ENCODE results near the gene CPSF4.
"Not testable (repeated sequence)": the region's sequence is repeated elsewhere in the genome, so short reads cannot be mapped to it uniquely, and the experiment has no call there.

CPSF4 gene

DNA sequence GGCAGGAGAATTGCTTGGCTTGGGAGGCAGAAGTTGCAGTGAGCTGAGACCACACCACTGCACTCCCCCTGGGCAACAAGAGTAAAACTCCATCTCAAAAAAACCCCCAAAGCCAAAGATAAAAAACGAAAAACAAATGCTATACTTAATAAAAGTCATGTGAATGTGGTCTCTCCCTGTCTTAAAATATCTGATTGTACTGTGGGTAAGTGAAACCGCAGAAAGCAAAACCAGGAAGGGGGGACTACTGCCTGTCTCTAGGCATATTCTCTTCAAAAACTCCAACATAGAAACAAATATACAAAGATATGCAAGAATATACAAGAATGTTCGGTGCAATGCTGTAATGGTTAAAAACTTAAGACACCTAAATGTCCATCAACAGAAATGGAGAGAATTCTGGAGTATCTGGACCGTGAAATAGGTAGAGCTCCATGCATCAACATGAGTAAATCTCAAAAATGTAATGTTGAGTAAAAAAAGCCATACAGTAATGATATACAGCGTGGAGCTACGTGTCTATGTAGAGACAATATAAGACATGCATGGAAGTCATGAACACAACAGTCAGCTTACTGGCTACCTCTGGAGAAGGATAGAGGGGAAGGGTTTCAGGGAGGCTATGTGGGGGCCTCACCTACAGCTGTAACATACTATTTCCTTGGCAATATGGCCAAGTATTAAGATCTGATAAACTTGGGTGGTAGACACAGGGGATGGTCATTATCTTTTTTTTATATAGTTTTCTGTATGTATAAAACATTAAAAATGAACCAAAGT is 59.2 kb downstream of the CPSF4 start:
- no peak for DNase-seq

DNA sequence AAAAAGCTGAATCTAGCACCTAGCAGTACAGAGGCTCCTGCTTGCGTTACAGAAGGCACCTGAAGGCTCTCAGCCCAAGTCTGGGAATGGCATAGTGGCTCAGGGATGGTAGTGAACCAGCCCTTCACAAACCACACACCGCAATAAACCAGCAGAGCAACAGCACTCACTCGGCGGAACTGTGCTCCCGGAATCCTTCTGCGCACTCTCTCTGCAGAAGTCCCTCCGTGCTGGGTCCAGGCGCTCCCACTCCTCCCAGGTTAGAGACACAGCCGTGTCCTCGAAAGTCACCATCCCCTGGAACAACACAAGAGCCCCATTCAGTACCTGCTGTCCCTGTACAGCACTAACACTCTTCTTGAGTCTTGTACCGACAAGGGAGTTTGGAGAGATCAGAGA is 59.8 kb downstream of the CPSF4 start:
- no peak for DNase-seq

DNA sequence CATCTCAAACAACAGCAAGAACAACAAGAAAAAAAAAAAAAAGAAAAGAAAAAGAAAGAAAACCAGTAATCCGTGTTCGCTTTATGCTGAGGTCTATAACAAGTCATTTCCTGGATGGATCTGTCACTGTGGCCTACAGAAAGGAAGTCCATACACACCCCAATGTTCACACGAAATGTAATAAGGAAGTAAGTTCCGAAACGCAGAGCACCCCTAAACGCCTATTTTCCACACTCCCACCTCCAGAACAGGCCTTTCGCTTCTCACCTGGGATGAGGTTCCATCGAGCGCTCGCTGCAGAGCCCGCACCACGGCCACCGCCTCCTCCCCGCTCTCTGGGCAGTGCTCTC is 60.6 kb downstream of the CPSF4 start:
- DNase-seq = no peak

DNA sequence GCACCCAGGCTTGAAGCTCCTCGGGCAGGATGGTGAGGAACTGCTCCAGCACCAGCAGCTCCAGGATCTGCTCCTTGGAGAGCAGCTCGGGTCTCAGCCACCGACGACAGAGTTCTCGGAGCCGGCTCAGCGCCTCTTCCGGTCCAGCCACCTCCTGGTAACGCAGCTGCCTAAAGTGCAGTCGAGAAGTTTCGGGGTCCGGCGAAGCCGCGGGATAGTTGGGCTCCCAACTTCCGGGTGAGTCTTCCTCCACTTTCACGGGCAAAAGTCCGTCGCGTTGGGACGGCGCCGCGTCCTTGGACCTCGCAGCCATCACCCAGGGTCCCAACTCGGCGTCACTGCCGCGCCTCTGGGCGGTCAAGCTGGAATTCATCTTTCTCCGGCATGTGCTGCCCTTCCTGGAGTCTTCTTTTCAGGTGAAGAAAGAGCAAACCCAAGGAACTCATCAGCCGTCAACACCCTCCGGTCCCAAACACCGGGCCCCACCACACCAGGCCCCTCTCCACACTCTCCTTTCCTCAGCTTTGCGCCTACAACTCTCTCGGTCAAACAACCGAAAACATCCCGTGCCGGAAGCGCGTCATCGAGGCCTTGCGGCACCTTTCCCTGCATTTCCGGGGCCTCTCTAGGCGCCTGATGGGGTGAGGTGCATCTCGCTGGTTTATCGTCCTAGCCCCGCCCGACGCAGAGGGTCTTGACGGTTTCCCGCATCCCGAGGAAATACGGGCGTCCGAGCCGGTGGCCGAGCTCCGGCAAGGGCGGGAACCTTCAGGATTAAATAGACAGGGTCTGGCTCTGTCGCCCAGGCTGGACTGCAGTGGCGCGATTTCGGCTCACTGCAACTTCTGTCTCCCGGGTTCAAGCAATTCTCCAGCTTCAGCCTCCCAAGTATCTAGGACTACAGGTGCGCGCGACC is 61.2 kb downstream of the CPSF4 start, which contains the start of gene ZNF394:
Gene ZNF394 (minus strand): TSS at position 561 of the 916 bp plus-strand sequence. CDS start 188 bp downstream, at position 373.
- DNase-seq = peak; percentile 94

DNA sequence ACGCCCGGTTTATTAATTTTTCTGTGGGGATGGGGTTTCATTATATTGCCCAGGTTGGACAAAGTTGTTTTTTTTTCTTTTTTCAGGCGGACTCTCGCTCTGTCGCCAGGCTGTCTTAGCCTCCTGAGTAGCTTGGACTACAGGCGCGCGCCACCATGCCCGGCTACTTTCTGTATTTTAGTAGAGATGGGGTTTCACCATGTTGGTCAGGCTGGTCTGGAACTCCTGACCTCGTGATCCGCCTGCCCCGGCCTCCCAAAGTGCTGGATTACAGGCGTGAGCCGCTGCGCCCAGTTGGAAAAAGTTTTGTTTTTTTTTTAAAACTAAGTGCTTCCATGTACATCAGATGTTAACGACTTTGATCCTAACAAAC is 61.9 kb downstream of the CPSF4 start:
- DNase-seq = no peak

DNA sequence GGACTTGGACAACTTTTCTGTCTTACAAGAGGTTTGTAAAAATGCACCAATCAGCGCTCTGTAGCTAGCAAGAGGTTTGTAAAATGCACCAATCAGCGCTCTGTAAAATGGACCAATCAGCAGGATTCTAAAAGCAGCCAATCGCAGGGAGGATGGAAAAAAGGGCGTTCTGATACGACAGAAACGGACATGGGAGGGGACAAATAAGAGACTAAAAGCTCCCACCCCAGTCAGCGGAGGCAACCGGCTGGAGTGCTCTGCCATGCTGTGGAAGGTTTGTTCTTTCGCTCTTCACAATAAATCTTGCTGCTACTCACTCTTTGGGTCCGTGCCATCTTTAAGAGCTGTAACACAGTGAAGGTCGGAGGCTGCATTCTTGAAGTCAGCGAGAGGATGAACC is 62.5 kb downstream of the CPSF4 start:
- not testable (repeated sequence) for DNase-seq

DNA sequence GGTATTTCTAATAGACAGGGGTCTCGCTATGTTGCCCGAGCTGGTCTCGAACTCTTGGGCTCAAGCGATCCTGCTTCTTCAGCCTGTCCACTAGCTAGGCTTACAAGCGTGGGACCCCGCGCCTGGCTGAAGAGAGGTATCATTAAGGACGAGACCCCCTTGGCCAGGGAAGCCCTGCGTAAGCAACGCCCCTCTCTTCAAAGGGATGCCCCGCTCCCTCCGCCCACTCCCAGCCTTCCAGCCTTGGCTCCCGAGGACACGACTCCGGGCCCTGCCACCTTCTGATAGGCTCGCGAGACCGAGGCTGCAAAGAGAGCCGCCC is 65.5 kb downstream of the CPSF4 start:
- DNase-seq = peak; percentile 99

DNA sequence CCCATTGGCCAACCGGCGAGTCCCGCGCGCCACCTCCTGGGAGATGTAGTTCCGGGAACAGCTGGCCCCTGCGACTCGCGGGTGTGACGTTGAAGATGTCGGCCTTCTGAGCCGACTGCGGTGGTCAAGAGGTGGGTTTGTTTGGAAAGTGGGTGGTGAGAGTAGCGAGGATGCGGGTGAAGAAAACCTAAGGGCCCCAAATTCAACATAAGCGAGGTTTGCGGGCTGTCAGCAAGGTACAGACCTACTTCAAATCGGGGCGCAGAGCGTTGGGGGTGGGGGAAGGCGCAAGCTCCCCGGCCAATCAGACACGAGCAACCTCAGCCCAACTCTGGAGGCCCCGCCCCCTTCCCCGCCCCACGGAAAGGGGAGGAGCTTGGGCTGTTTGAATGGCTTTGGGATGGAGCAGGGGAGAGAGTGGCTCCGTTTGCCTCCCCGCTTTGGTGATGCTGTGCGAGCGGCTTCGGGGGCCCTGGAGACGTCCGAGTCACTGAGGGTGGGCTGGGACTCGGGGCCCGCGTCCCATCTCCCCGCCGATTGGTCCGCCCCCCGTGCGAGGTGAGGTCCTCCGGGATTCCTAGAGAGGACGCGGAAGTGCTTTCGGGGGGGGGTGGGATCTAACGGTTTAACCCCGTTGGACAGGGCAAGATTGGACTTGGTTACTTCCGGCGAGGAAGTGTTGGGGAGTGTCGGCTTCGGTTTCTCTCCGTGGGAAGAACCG is 66.0 kb downstream of the CPSF4 start, which contains the start of gene ZKSCAN5:
Gene ZKSCAN5 (plus strand): TSS at position 60 of the 721 bp plus-strand sequence. CDS start 1,383 bp downstream, outside the sequence.
- peak; percentile 93 for DNase-seq

DNA sequence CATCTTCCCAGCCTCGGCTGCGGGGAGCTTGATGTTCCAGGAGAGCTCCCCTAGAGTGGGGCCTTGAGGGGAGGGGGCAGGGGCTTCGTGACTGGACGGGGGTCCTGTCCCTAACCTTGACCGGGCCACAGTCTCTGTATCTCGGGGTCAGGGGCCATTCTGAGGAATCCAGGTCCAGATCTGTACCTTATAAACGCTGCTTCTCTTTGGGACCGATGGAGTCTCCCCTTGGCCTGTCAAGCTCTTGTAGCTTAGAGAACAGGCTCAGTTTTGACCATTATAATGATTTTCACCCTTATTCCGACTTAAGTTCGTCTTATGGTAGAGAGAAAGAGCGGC is 66.5 kb downstream of the CPSF4 start:
- DNase-seq = no peak

All from NCI-H1092 (cell line).